ENCODE measurements around the gene POF1B.

- TF ChIP-seq CTCF (IDR thresholded peaks at IDR 0.05) (no peak), POLR2A (IDR thresholded peaks at IDR 0.05) (no peak), POLR2AphosphoS5 (IDR thresholded peaks at IDR 0.05; ENCODE audit: insufficient read depth in 1 of 2, low read depth in 1 of 2) (no peak)
These were observed 14.0 kb downstream of the POF1B start for GRCh38 chrX:85365370-85365995.
